GM19193 (cell line): ENCODE measurements around the gene RPUSD3.

Source experiments
- POLR2A ChIP-seq: IDR thresholded peaks from 4 replicates; pipeline ENCODE4 v1.6.1; 2011; ENCODE audit not compliant: insufficient read depth, insufficient read length; ENCODE audit errors: extremely low read depth

RPUSD3 gene

GRCh38 chr3:9841015-9841414 is 2.8 kb downstream of the RPUSD3 start:
- TF ChIP-seq POLR2A, result no peak

GRCh38 chr3:9838856-9839255 is 5.0 kb downstream of the RPUSD3 start:
- no peak for TF ChIP-seq POLR2A

- no peak for TF ChIP-seq POLR2A
Observed at GRCh38 chr3:9837701-9838582, 5.9 kb downstream of the RPUSD3 start.

- TF ChIP-seq POLR2A, result no peak
Observed at GRCh38 chr3:9834520-9835380, 9.1 kb downstream of the RPUSD3 start.

GRCh38 chr3:9833078-9833477 is 10.7 kb downstream of the RPUSD3 start:
- no peak for TF ChIP-seq POLR2A

GRCh38 chr3:9831253-9831652 is 12.6 kb downstream of the RPUSD3 start:
- TF ChIP-seq POLR2A, result no peak

GRCh38 chr3:9828801-9829755 is 14.7 kb downstream of the RPUSD3 start:
- no peak for TF ChIP-seq POLR2A

GRCh38 chr3:9826815-9827573 is 16.8 kb downstream of the RPUSD3 start:
- TF ChIP-seq POLR2A, result no peak

- no peak for TF ChIP-seq POLR2A
Observed at GRCh38 chr3:9825451-9826040, 18.3 kb downstream of the RPUSD3 start.

- TF ChIP-seq POLR2A, result no peak
Observed at GRCh38 chr3:9820946-9821345, 22.9 kb downstream of the RPUSD3 start.

- no peak for TF ChIP-seq POLR2A
Observed at GRCh38 chr3:9820543-9820942, 23.3 kb downstream of the RPUSD3 start.

GRCh38 chr3:9818666-9819335 is 25.0 kb downstream of the RPUSD3 start:
- TF ChIP-seq POLR2A, result no peak

GRCh38 chr3:9817436-9817835 is 26.4 kb downstream of the RPUSD3 start:
- no peak for TF ChIP-seq POLR2A
